OCI-LY7 (cell line): ENCODE results near the gene TCFL5. TPM values are rescaled to one million over a fixed set of nuclear protein-coding genes. Genes with fewer than 3 reads are reported as not detected.

Source experiments
- BruUV-seq: library from RNA; stranded (reverse); fragments of 400-500 nt; replicated peaks from 2 replicates; lab custom pipeline; 2021; lab: Mats Ljungman, UMichigan
- CTCF ChIA-PET: fragments of 300-600 bp; sonication (Branson Sonifier 250); formaldehyde crosslinking; loops from one replicate; lab custom pipeline; 2022; ENCODE audit warnings: antibody characterized with exemption; ENCODE audit not compliant: unreplicated experiment; lab: Charles Lee
- POLR2A ChIA-PET: fragments of 300-600 bp; sonication (Branson Sonifier 250); formaldehyde crosslinking; loops from one replicate; lab custom pipeline; 2022; ENCODE audit warnings: antibody characterized with exemption; lab: Charles Lee
- DNase-seq: peaks from one replicate; pipeline ENCODE4 v3.0.0-alpha.2; 2015; ENCODE audit warnings: low spot score
- H2AFZ ChIP-seq: fragments of 200-600 bp; sonication (generic), shearing (Covaris generic); 2 replicates; pipeline ENCODE4 v1.6.1; 2014; ENCODE audit warnings: mild to moderate bottlenecking, antibody characterized with exemption, low read length, moderate library complexity
- H3K27ac ChIP-seq: fragments of 200-600 bp; sonication (generic); 2 replicates; pipeline ENCODE4 v1.5.1; 2014; ENCODE audit warnings: mixed run types, low read depth, mild to moderate bottlenecking, moderate library complexity, low read length, inconsistent platforms; ENCODE audit not compliant: poor library complexity, severe bottlenecking
- H3K36me3 ChIP-seq: fragments of 200-600 bp; sonication (generic); 2 replicates; pipeline ENCODE4 v1.6.1; 2014; ENCODE audit warnings: mild to moderate bottlenecking, antibody characterized with exemption, low read length, moderate library complexity, mixed read lengths; ENCODE audit not compliant: insufficient read depth
- H3K4me1 ChIP-seq: fragments of 200-600 bp; sonication (generic); 2 replicates; pipeline ENCODE4 v1.5.1; 2014; ENCODE audit warnings: mild to moderate bottlenecking, low read length; ENCODE audit not compliant: insufficient read depth, poor library complexity, severe bottlenecking
- H3K4me2 ChIP-seq: fragments of 200-600 bp; sonication (generic); 2 replicates; pipeline ENCODE4 v1.6.1; 2014; ENCODE audit warnings: mild to moderate bottlenecking, low read length
- H3K4me3 ChIP-seq: fragments of 200-600 bp; sonication (generic); 2 replicates; pipeline ENCODE4 v1.5.1; 2014; ENCODE audit warnings: mild to moderate bottlenecking, low read depth, low read length; ENCODE audit not compliant: poor library complexity, severe bottlenecking
- H3K79me2 ChIP-seq: fragments of 200-600 bp; sonication (generic); 2 replicates; pipeline ENCODE4 v1.6.1; 2016; ENCODE audit warnings: low read depth, mild to moderate bottlenecking, low read length, moderate library complexity, mixed read lengths; ENCODE audit not compliant: insufficient read depth
- H3K9me2 ChIP-seq: fragments of 200-600 bp; sonication (generic); 2 replicates; pipeline ENCODE4 v1.6.1; 2016; ENCODE audit warnings: mild to moderate bottlenecking, low read length, mixed read lengths; ENCODE audit not compliant: insufficient read depth
- H3K9me3 ChIP-seq: fragments of 200-600 bp; sonication (generic); 2 replicates; pipeline ENCODE4 v1.6.1; 2014; ENCODE audit warnings: mild to moderate bottlenecking, mixed run types, low read length, mixed read lengths
- H4K20me1 ChIP-seq: fragments of 200-600 bp; sonication (generic); 2 replicates; pipeline ENCODE4 v1.6.1; 2014; ENCODE audit warnings: mild to moderate bottlenecking, antibody characterized with exemption, low read length, moderate library complexity, mixed read lengths; ENCODE audit not compliant: insufficient read depth
- EZH2phosphoT487 ChIP-seq: fragments of 200-600 bp; sonication (generic); IDR thresholded peaks from 2 replicates; pipeline ENCODE4 v1.6.1; 2018; ENCODE audit warnings: low read depth, borderline replicate concordance, mild to moderate bottlenecking, mixed run types, antibody characterized with exemption, low read length, moderate library complexity, mixed read lengths
- intact Hi-C: fragments of 100-400 bp; cut with micrococcal nuclease; formaldehyde crosslinking; loops from one replicate; pipeline ENCODE4 v1.10.0; 2022; ENCODE audit not compliant: unreplicated experiment
- total RNA-seq, 2 experiments: library from RNA; depleted of rRNA in 1 of 2; stranded (reverse); fragments of >200 nt in 1 of 2; shearing (Covaris generic) in 1 of 2; gene quantifications; 2 replicates each; pipeline ENCODE4 v1.2.3, GENCODE V29; 2014 to 2022
- TF ChIP-seq, protein P1 (sequence below): fragments of 200-600 bp; sonication (generic); conservative IDR thresholded peaks from 2 replicates; pipeline ENCODE4 v1.5.1; 2014; ENCODE audit warnings: mild to moderate bottlenecking, antibody characterized with exemption, low read length, moderate library complexity, mixed read lengths

TCFL5 gene
- total RNA-seq, 2 experiments from 2014 or later: 8.7 to 9.5 TPM

DNA sequence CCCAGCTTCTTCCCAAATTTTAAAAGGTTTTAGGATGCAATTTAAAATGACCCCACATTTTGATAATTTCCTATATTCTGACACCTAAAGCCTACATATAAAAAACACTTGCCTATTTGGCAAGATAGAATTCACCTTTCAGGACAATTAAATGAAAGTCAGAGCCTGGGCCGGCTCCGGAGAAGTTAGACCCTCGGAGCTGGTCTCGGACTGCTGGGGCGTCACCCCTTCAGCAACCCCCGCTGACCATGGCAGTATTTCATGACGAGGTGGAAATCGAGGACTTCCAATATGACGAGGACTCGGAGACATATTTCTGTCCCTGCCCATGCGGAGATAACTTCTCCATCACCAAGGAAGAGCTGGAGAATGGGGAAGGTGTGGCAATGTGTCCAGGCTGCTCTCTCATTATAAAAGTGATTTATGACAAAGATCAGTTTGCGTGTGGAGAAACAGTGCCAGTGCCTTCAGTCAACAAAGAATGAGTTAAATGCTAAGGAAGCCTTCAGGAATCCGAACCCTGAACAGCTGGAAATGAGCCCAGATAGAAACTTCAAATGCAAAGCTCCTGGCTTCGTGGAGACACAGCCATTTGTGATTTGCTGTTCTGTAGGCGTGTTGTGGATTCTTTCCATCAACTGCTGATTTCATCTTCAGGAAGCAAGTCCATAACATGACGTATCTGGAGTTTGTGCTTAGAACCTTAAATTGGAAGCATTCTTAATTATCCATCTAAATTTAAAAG, 16.0 kb downstream of the TCFL5 start:
- POLR2A ChIA-PET: no interaction called here
- no TSS peak for BruUV-seq

DNA sequence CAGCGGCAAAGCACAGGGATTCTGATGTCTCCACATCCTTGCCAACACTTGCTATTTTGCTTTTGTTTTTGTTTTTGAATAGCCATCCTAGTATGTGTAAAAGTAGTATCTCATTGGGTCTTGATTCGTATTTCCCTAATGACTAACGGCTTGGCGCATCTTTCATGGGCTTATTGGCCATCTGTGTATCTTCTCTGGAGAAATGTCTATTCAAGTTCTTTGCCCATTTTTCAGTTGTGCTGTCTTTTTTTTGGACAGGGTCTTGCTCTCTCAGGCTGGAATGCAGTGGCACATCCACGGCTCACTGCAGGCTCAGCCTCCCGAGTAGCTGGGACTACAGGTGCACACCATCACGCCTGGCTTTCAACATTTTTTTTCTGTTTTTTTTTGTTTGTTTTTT, 17.4 kb downstream of the TCFL5 start:
- Histone ChIP-seq H4K20me1 (no peaks in the 10 kb centered on the region), H3K9me3 (no peaks in the 10 kb centered on the region), H3K4me1 (peaks cover 7% of the 10 kb centered on the region), H3K4me3 (no peak overlapping the region), H3K27ac (no peak overlapping the region), H3K4me2 (no peak overlapping the region), H3K36me3 (peaks cover 10% of the 10 kb centered on the region; the same call in 1 of the 2 replicates), H3K9me2 (no peaks in the 10 kb centered on the region), H3K79me2 (no peaks in the 10 kb centered on the region), H2AFZ (no peak overlapping the region)
- CTCF ChIA-PET: no interaction called here
- DNase-seq: no peak
- intact Hi-C loops: no loop called here
- POLR2A ChIA-PET: interaction anchor here (0.7 kb wide), 1 partner anchor 17 kb away, joined by 3 read pairs; the partner anchor contains the start of gene TCFL5
- no TSS peak for BruUV-seq
- no peak for TF ChIP-seq EZH2phosphoT487
- TF ChIP-seq, protein P1, sequence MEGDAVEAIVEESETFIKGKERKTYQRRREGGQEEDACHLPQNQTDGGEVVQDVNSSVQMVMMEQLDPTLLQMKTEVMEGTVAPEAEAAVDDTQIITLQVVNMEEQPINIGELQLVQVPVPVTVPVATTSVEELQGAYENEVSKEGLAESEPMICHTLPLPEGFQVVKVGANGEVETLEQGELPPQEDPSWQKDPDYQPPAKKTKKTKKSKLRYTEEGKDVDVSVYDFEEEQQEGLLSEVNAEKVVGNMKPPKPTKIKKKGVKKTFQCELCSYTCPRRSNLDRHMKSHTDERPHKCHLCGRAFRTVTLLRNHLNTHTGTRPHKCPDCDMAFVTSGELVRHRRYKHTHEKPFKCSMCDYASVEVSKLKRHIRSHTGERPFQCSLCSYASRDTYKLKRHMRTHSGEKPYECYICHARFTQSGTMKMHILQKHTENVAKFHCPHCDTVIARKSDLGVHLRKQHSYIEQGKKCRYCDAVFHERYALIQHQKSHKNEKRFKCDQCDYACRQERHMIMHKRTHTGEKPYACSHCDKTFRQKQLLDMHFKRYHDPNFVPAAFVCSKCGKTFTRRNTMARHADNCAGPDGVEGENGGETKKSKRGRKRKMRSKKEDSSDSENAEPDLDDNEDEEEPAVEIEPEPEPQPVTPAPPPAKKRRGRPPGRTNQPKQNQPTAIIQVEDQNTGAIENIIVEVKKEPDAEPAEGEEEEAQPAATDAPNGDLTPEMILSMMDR: no peak

More for the DNA sequence above, 16.0 kb downstream of the TCFL5 start:
- intact Hi-C loops: no loop called here
- H2AFZ ChIP-seq: no peak overlapping the region
- DNase-seq: no peak
- no peak overlapping the region for H3K4me3 ChIP-seq
- peaks cover 14% of the 10 kb centered on the region; the same call in 1 of the 2 replicates for H3K36me3 ChIP-seq
- no peaks in the 10 kb centered on the region for H3K79me2 ChIP-seq
- CTCF ChIA-PET: no interaction called here
- TF ChIP-seq, protein P1: no peak
- TF ChIP-seq EZH2phosphoT487: no peak
- no peak overlapping the region for H3K27ac ChIP-seq
- H3K4me1 ChIP-seq: peaks cover 9% of the 10 kb centered on the region
- H3K4me2 ChIP-seq: no peak overlapping the region
- H4K20me1 ChIP-seq: no peaks in the 10 kb centered on the region
- H3K9me2 ChIP-seq: no peaks in the 10 kb centered on the region
- no peaks in the 10 kb centered on the region for H3K9me3 ChIP-seq

DNA sequence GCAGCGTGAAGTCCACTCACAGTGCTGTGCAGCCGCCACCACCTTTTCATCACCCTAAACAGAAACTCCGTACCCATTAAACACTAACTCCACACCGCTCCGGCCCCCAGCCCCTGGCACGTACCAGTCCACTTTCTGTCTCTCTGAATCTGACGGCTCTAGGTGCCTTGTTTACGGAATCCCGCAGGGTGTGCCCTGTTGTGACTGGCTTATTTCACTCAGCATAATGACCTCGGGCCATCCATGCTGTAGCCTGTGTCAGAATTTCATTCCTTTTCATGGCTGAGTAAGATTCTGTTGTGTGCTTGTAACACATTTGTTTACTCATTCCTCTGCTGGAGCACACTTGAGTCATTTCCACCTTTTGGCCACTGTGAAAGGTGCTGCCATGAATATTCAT, 18.0 kb downstream of the TCFL5 start:
- no peaks in the 10 kb centered on the region for H3K9me2 ChIP-seq
- ChIA-PET CTCF (no interaction called here), POLR2A (no interaction called here)
- peaks cover 10% of the 10 kb centered on the region; the same call in 1 of the 2 replicates for H3K36me3 ChIP-seq
- H3K4me2 ChIP-seq: no peak overlapping the region
- no peak overlapping the region for H3K27ac ChIP-seq
- no peak overlapping the region for H3K4me3 ChIP-seq
- H3K9me3 ChIP-seq: no peaks in the 10 kb centered on the region
- H3K79me2 ChIP-seq: no peaks in the 10 kb centered on the region
- intact Hi-C loops: no loop called here
- no TSS peak for BruUV-seq
- H2AFZ ChIP-seq: no peak overlapping the region
- no peak for DNase-seq
- TF ChIP-seq, protein P1: no peak
- peaks cover 2% of the 10 kb centered on the region for H3K4me1 ChIP-seq
- H4K20me1 ChIP-seq: no peaks in the 10 kb centered on the region
